OCI-LY7 (cell line): ENCODE results near the gene GTF2IRD1. TPM values are rescaled to one million over a fixed set of nuclear protein-coding genes. Genes with fewer than 3 reads are reported as not detected.

ENCODE experiments used
- BruUV-seq: library from RNA; stranded (reverse); fragments of 400-500 nt; replicated peaks from 2 replicates; lab custom pipeline; 2021; lab: Mats Ljungman, UMichigan
- CTCF ChIA-PET: fragments of 300-600 bp; sonication (Branson Sonifier 250); formaldehyde crosslinking; loops from one replicate; lab custom pipeline; 2022; ENCODE audit warnings: antibody characterized with exemption; ENCODE audit not compliant: unreplicated experiment; lab: Charles Lee
- POLR2A ChIA-PET: fragments of 300-600 bp; sonication (Branson Sonifier 250); formaldehyde crosslinking; loops from one replicate; lab custom pipeline; 2022; ENCODE audit warnings: antibody characterized with exemption; lab: Charles Lee
- DNase-seq: peaks from one replicate; pipeline ENCODE4 v3.0.0-alpha.2; 2015; ENCODE audit warnings: low spot score
- H2AFZ ChIP-seq: fragments of 200-600 bp; sonication (generic), shearing (Covaris generic); 2 replicates; pipeline ENCODE4 v1.6.1; 2014; ENCODE audit warnings: mild to moderate bottlenecking, antibody characterized with exemption, low read length, moderate library complexity
- H3K27ac ChIP-seq: fragments of 200-600 bp; sonication (generic); 2 replicates; pipeline ENCODE4 v1.5.1; 2014; ENCODE audit warnings: mixed run types, low read depth, mild to moderate bottlenecking, moderate library complexity, low read length, inconsistent platforms; ENCODE audit not compliant: poor library complexity, severe bottlenecking
- H3K36me3 ChIP-seq: fragments of 200-600 bp; sonication (generic); 2 replicates; pipeline ENCODE4 v1.6.1; 2014; ENCODE audit warnings: mild to moderate bottlenecking, antibody characterized with exemption, low read length, moderate library complexity, mixed read lengths; ENCODE audit not compliant: insufficient read depth
- H3K4me1 ChIP-seq: fragments of 200-600 bp; sonication (generic); 2 replicates; pipeline ENCODE4 v1.5.1; 2014; ENCODE audit warnings: mild to moderate bottlenecking, low read length; ENCODE audit not compliant: insufficient read depth, poor library complexity, severe bottlenecking
- H3K4me2 ChIP-seq: fragments of 200-600 bp; sonication (generic); 2 replicates; pipeline ENCODE4 v1.6.1; 2014; ENCODE audit warnings: mild to moderate bottlenecking, low read length
- H3K4me3 ChIP-seq: fragments of 200-600 bp; sonication (generic); 2 replicates; pipeline ENCODE4 v1.5.1; 2014; ENCODE audit warnings: mild to moderate bottlenecking, low read depth, low read length; ENCODE audit not compliant: poor library complexity, severe bottlenecking
- H3K79me2 ChIP-seq: fragments of 200-600 bp; sonication (generic); 2 replicates; pipeline ENCODE4 v1.6.1; 2016; ENCODE audit warnings: low read depth, mild to moderate bottlenecking, low read length, moderate library complexity, mixed read lengths; ENCODE audit not compliant: insufficient read depth
- H3K9me2 ChIP-seq: fragments of 200-600 bp; sonication (generic); 2 replicates; pipeline ENCODE4 v1.6.1; 2016; ENCODE audit warnings: mild to moderate bottlenecking, low read length, mixed read lengths; ENCODE audit not compliant: insufficient read depth
- H3K9me3 ChIP-seq: fragments of 200-600 bp; sonication (generic); 2 replicates; pipeline ENCODE4 v1.6.1; 2014; ENCODE audit warnings: mild to moderate bottlenecking, mixed run types, low read length, mixed read lengths
- H4K20me1 ChIP-seq: fragments of 200-600 bp; sonication (generic); 2 replicates; pipeline ENCODE4 v1.6.1; 2014; ENCODE audit warnings: mild to moderate bottlenecking, antibody characterized with exemption, low read length, moderate library complexity, mixed read lengths; ENCODE audit not compliant: insufficient read depth
- EZH2phosphoT487 ChIP-seq: fragments of 200-600 bp; sonication (generic); IDR thresholded peaks from 2 replicates; pipeline ENCODE4 v1.6.1; 2018; ENCODE audit warnings: low read depth, borderline replicate concordance, mild to moderate bottlenecking, mixed run types, antibody characterized with exemption, low read length, moderate library complexity, mixed read lengths
- intact Hi-C: fragments of 100-400 bp; cut with micrococcal nuclease; formaldehyde crosslinking; loops from one replicate; pipeline ENCODE4 v1.10.0; 2022; ENCODE audit not compliant: unreplicated experiment
- total RNA-seq, 2 experiments: library from RNA; depleted of rRNA in 1 of 2; stranded (reverse); fragments of >200 nt in 1 of 2; shearing (Covaris generic) in 1 of 2; gene quantifications; 2 replicates each; pipeline ENCODE4 v1.2.3, GENCODE V29; 2014 to 2022
- TF ChIP-seq, protein P1 (sequence below): fragments of 200-600 bp; sonication (generic); conservative IDR thresholded peaks from 2 replicates; pipeline ENCODE4 v1.5.1; 2014; ENCODE audit warnings: mild to moderate bottlenecking, antibody characterized with exemption, low read length, moderate library complexity, mixed read lengths

GTF2IRD1 gene
- total RNA-seq, 2 experiments from 2014 or later, result 4.4 to 34.3 TPM

DNA sequence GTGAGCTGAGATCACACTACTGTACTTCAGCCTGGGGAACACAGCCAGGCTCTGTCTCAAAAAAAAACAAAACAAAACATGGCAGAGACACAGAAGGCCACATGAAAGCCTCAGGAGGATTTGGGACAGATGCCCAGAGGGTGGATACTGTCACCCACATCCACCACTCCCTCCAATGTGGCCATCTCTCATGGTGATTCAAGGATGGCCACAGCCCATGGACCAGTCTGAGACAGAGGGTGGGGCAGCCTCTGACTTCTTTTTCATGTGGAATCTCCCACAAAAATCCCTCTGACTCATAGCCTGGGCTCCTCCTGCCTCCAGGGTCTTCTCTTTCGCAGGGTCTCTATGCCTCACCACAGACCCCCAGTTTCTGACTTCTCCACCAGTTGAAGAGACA, 144.9 kb downstream of the GTF2IRD1 start:
- Histone ChIP-seq H3K27ac (no peak overlapping the region), H3K9me2 (no peaks in the 10 kb centered on the region), H3K4me2 (no peak overlapping the region), H2AFZ (no peak overlapping the region), H3K79me2 (no peaks in the 10 kb centered on the region), H3K36me3 (peaks cover 4% of the 10 kb centered on the region; the same call in 1 of the 2 replicates), H3K4me3 (no peak overlapping the region), H3K4me1 (peaks cover 15% of the 10 kb centered on the region), H4K20me1 (no peaks in the 10 kb centered on the region), H3K9me3 (no peaks in the 10 kb centered on the region)
- intact Hi-C loops, result loop anchor here (5.0 kb wide), 1 partner anchor 34 kb away; no protein-coding TSS in a partner anchor
- no peak for DNase-seq
- ChIA-PET CTCF (no interaction called here), POLR2A (no interaction called here)
- BruUV-seq, result no TSS peak
- no peak for TF ChIP-seq EZH2phosphoT487
- TF ChIP-seq, protein P1, sequence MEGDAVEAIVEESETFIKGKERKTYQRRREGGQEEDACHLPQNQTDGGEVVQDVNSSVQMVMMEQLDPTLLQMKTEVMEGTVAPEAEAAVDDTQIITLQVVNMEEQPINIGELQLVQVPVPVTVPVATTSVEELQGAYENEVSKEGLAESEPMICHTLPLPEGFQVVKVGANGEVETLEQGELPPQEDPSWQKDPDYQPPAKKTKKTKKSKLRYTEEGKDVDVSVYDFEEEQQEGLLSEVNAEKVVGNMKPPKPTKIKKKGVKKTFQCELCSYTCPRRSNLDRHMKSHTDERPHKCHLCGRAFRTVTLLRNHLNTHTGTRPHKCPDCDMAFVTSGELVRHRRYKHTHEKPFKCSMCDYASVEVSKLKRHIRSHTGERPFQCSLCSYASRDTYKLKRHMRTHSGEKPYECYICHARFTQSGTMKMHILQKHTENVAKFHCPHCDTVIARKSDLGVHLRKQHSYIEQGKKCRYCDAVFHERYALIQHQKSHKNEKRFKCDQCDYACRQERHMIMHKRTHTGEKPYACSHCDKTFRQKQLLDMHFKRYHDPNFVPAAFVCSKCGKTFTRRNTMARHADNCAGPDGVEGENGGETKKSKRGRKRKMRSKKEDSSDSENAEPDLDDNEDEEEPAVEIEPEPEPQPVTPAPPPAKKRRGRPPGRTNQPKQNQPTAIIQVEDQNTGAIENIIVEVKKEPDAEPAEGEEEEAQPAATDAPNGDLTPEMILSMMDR, result no peak

DNA sequence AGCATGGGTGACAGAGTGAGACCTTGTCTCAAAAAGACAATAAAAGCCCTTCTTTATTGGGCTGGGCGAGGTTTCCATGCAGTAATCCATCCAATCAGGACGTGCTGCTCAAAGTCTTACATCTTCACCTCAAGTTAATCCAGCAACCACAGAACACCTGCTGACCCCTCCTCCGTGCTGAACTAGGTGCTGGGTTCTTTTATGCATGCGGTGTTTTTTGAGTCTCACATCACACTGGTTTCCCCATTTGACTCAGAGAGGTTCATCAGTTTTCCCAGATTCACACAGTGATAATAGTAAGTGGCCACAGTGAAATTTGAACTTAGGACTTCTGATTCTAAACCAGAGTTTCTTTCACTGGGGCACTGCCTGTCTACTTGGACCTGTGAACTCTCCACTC, 145.5 kb downstream of the GTF2IRD1 start:
- no peak overlapping the region for H3K4me3 ChIP-seq
- no peak overlapping the region for H3K4me2 ChIP-seq
- ChIA-PET POLR2A (no interaction called here), CTCF (no interaction called here)
- H3K27ac ChIP-seq, result no peak overlapping the region
- TF ChIP-seq EZH2phosphoT487, result no peak
- H4K20me1 ChIP-seq, result no peaks in the 10 kb centered on the region
- H3K79me2 ChIP-seq, result no peaks in the 10 kb centered on the region
- H3K9me3 ChIP-seq, result no peaks in the 10 kb centered on the region
- H3K4me1 ChIP-seq, result peaks cover 15% of the 10 kb centered on the region
- H3K9me2 ChIP-seq, result no peaks in the 10 kb centered on the region
- H2AFZ ChIP-seq, result no peak overlapping the region
- no peak for DNase-seq
- no TSS peak for BruUV-seq
- H3K36me3 ChIP-seq, result peaks cover 4% of the 10 kb centered on the region; the same call in 1 of the 2 replicates
- intact Hi-C loops, result loop anchor here (5.0 kb wide), 1 partner anchor 33 kb away; no protein-coding TSS in a partner anchor

DNA sequence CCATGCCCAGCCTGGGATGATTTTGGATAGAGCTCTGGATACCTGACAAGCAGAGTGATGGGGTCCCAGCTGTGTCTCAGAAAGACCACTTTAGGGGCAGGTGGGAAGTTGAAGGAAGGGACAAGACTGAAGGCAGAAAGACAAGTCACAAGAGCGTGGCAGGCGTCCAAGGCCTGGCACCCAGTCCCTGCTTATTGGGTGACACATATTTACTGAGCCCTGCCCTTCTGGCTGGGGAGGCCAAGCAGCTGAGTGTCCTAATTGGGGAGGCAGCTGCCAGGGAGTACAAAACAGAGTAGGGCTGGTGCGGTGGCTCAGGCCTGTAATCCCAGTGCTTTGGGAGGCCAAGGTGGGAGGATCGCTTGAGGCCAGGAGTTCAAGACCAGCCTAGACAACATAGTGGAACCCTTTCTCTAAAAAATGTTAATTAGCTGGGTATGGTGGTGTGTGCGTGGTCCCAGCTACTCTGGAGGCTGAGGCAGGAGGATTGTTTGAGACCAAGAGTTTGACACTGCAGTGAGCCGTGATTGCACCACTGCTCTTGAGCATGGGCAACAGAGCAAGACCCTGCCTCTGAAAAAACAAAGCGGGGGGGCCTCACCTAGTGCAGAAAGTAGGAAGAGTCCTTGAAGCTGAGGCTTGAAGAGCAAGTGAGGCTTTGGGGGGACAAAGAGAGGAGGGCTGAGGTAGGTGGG, 150.8 kb downstream of the GTF2IRD1 start:
- ChIA-PET CTCF (no interaction called here), POLR2A (no interaction called here)
- TF ChIP-seq, protein P1, result no peak
- no peak for TF ChIP-seq EZH2phosphoT487
- no peak overlapping the region for H3K4me3 ChIP-seq
- H3K79me2 ChIP-seq, result no peaks in the 10 kb centered on the region
- no peaks in the 10 kb centered on the region for H4K20me1 ChIP-seq
- H2AFZ ChIP-seq, result no peak overlapping the region
- H3K9me3 ChIP-seq, result no peaks in the 10 kb centered on the region
- no peak for DNase-seq
- intact Hi-C loops, result no loop called here
- no peaks in the 10 kb centered on the region for H3K9me2 ChIP-seq
- no peak overlapping the region for H3K27ac ChIP-seq
- H3K36me3 ChIP-seq, result no peaks in the 10 kb centered on the region
- peaks cover 11% of the 10 kb centered on the region for H3K4me1 ChIP-seq
- no TSS peak for BruUV-seq
- H3K4me2 ChIP-seq, result no peak overlapping the region
